Measurements from ENCODE around the gene OR10W1.

Gene OR10W1

GRCh38 chr11:58268142-58268541, at the start of gene OR10W1:
Gene OR10W1 (minus strand): TSS chr11:58268260. CDS start chr11:58267858, 402 bp downstream.
- DNase-seq (ENCODE audit: low spot score), result no peak

GRCh38 chr11:58316142-58316541, 48.1 kb upstream of the OR10W1 start:
- no peak for DNase-seq (ENCODE audit: low spot score)

GRCh38 chr11:58301576-58301975, 33.5 kb upstream of the OR10W1 start:
- no peak for DNase-seq (ENCODE audit: low spot score)

- DNase-seq (ENCODE audit: low spot score), result no peak
Measured at GRCh38 chr11:58292017-58292416, 24.0 kb upstream of the OR10W1 start.

- no peak for DNase-seq (ENCODE audit: low spot score)
Measured at GRCh38 chr11:58289266-58289665, 21.2 kb upstream of the OR10W1 start.

- no peak for DNase-seq (ENCODE audit: low spot score)
Measured at GRCh38 chr11:58286249-58286648, 18.2 kb upstream of the OR10W1 start.

GRCh38 chr11:58285483-58286040, 17.5 kb upstream of the OR10W1 start:
- no peak for DNase-seq (ENCODE audit: low spot score)

- no peak for DNase-seq (ENCODE audit: low spot score)
Measured at GRCh38 chr11:58276151-58276550, 8.1 kb upstream of the OR10W1 start.

GRCh38 chr11:58275002-58275401, 6.9 kb upstream of the OR10W1 start:
- DNase-seq (ENCODE audit: low spot score), result no peak

GRCh38 chr11:58259983-58260382, 8.1 kb downstream of the OR10W1 start:
- DNase-seq (ENCODE audit: low spot score), result no peak

GRCh38 chr11:58254936-58255335, 13.1 kb downstream of the OR10W1 start:
- DNase-seq (ENCODE audit: low spot score), result no peak

- no peak for DNase-seq (ENCODE audit: low spot score)
Measured at GRCh38 chr11:58243954-58244353, 24.1 kb downstream of the OR10W1 start.

GRCh38 chr11:58227956-58228615, 40.0 kb downstream of the OR10W1 start:
- no peak for DNase-seq (ENCODE audit: low spot score)

GRCh38 chr11:58222721-58223120, 45.3 kb downstream of the OR10W1 start:
- DNase-seq (ENCODE audit: low spot score), result no peak
